NCI-H146 treated with DMSO at 0.1 percent for 48 hours (cell line): Measurements from ENCODE around the gene STX5.
"Not testable (repeated sequence)": the region's sequence is repeated elsewhere in the genome, so short reads cannot be mapped to it uniquely, and the experiment has no call there.

Experiments used
- DNase-seq: peaks from one replicate; lab custom pipeline; 2025; ENCODE audit not compliant: unreplicated experiment; lab: John Stamatoyannopoulos, UW

The STX5 gene

GRCh38 chr11:62830904-62831519, 839 bp downstream of the STX5 start:
- no peak for DNase-seq

- not testable (repeated sequence) for DNase-seq
These were observed 3.7 kb downstream of the STX5 start for GRCh38 chr11:62828130-62828529.

- no peak for DNase-seq
These were observed 8.2 kb downstream of the STX5 start for GRCh38 chr11:62823677-62824076.

GRCh38 chr11:62817129-62817528, 14.7 kb downstream of the STX5 start:
- no peak for DNase-seq

GRCh38 chr11:62816557-62816956, 15.3 kb downstream of the STX5 start:
- no peak for DNase-seq

GRCh38 chr11:62811659-62812058, 20.2 kb downstream of the STX5 start:
- no peak for DNase-seq

GRCh38 chr11:62810748-62811147, 21.1 kb downstream of the STX5 start:
- no peak for DNase-seq

GRCh38 chr11:62806611-62807121, 25.2 kb downstream of the STX5 start:
- no peak for DNase-seq

- no peak for DNase-seq
These were observed 25.9 kb downstream of the STX5 start for GRCh38 chr11:62805961-62806441.

- peak; percentile 89 for DNase-seq
These were observed 26.6 kb downstream of the STX5 start, which contains the start of gene NXF1 for GRCh38 chr11:62805076-62805892. TSS of gene NXF1 (minus strand) at chr11:62805440. CDS start at chr11:62805356, 84 bp downstream.

- DNase-seq: no peak
These were observed 27.4 kb downstream of the STX5 start for GRCh38 chr11:62804310-62805075.

- no peak for DNase-seq
These were observed 30.8 kb downstream of the STX5 start for GRCh38 chr11:62801071-62801470.

GRCh38 chr11:62799486-62799885, 32.4 kb downstream of the STX5 start:
- no peak for DNase-seq

- DNase-seq: no peak
These were observed 35.6 kb downstream of the STX5 start for GRCh38 chr11:62796281-62796680.

- DNase-seq: no peak
These were observed 37.6 kb downstream of the STX5 start for GRCh38 chr11:62794201-62794775.

- DNase-seq: no peak
These were observed 39.7 kb downstream of the STX5 start for GRCh38 chr11:62792202-62792575.

- peak; percentile 37 for DNase-seq
These were observed 40.2 kb downstream of the STX5 start, which contains the start of gene TMEM223 for GRCh38 chr11:62791501-62792201. TSS of gene TMEM223 (minus strand) at chr11:62792006. CDS start at chr11:62791994, 12 bp downstream.

GRCh38 chr11:62789576-62789975, 42.3 kb downstream of the STX5 start:
- no peak for DNase-seq

GRCh38 chr11:62788991-62789390, 42.9 kb downstream of the STX5 start:
- no peak for DNase-seq
